Transverse colon (tissue), 4 donors: ENCODE measurements around the gene DEFB132. TPM values are rescaled to one million over a fixed set of nuclear protein-coding genes. Genes with fewer than 3 reads are reported as not detected.

Experiments
- DNase-seq: peaks from one replicate; pipeline ENCODE4 v3.0.0-alpha.2; 2019
- H3K27ac ChIP-seq, 4 donors: fragments of 200-600 bp; sonication (generic); 2 replicates each; pipeline ENCODE4 v1.5.1; 2016 to 2018; ENCODE audit warnings: inconsistent platforms in 4 of 4
- H3K27me3 ChIP-seq: fragments of 200-600 bp; sonication (generic); 2 replicates; pipeline ENCODE4 v1.5.1; 2017; ENCODE audit warnings: inconsistent platforms
- H3K36me3 ChIP-seq, 4 donors: fragments of 200-600 bp; sonication (generic); 2 replicates each; pipeline ENCODE4 v1.5.1; 2017 to 2019; ENCODE audit warnings: inconsistent platforms in 4 of 4
- H3K4me1 ChIP-seq, 4 donors: fragments of 200-600 bp; sonication (generic); 2 replicates each; pipeline ENCODE4 v1.5.1; 2017 to 2020; ENCODE audit warnings: inconsistent platforms in 4 of 4
- H3K4me3 ChIP-seq, 4 donors: fragments of 200-600 bp; sonication (generic); 1 replicate in 1 of 4; 2 replicates in 3 of 4; pipeline versions ENCODE4 v1.5.1 to v1.6.1; 2017 to 2019; ENCODE audit warnings: inconsistent platforms in 4 of 4
- H3K9me3 ChIP-seq, 2 donors: fragments of 200-600 bp; sonication (generic); 2 replicates each; pipeline ENCODE4 v1.5.1; 2017 to 2019; ENCODE audit warnings: inconsistent platforms in 2 of 2
- EP300 ChIP-seq: sonication (generic); formaldehyde crosslinking; IDR thresholded peaks from one replicate; pipeline ENCODE4 v1.6.1; 2017; ENCODE audit warnings: antibody characterized with exemption, low read depth
- POLR2A ChIP-seq: fragments of 450-650 bp; IDR thresholded peaks from one replicate; pipeline ENCODE4 v1.6.1; 2016; ENCODE audit warnings: antibody characterized with exemption, mild to moderate bottlenecking, moderate library complexity
- POLR2AphosphoS5 ChIP-seq, 3 donors: sonication (generic); formaldehyde crosslinking; IDR thresholded peaks; one replicate each; pipeline ENCODE4 v1.6.1; 2016; ENCODE audit warnings: antibody characterized with exemption in 3 of 3
- WGBS, 2 donors: methylation state at CpG; one replicate each; pipeline ENCODE4 v1.1.5; 2018; ENCODE audit warnings: low coverage in 1 of 2; 5-methylcytosine and 5-hydroxymethylcytosine counted together
- in situ Hi-C, 4 donors: fragments of 200-750 bp; cut with MboI; loops; one replicate each; pipeline versions ENCODE4 v1.15.0 to v1.15.1; 2017; ENCODE audit warnings: low sequenced_read_pairs in 3 of 4, low pct_ligation_motif_present in 1 of 4, low pct_unique_long_range_greater_than_20kb in 1 of 4
- intact Hi-C: fragments of 100-400 bp; cut with DNase I; formaldehyde crosslinking; loops from one replicate; pipeline ENCODE4 v1.15.1; 2023; ENCODE audit warnings: low total_unique reads
- total RNA-seq, 4 donors: library from RNA; depleted of rRNA; stranded (reverse); fragments of >200 nt; gene quantifications; one replicate each; pipeline ENCODE4 v1.1.0, GENCODE V29; 2016
- TF ChIP-seq, protein P1 (sequence below), 5 experiments: fragments of 200-600 bp in 3 of 5; fragments of 450-650 bp in 2 of 5; sonication (generic) in 3 of 5; IDR thresholded peaks; 1 replicate in 2 of 5; 2 replicates in 3 of 5; pipeline ENCODE4 v1.5.1; 2016 to 2017; ENCODE audit warnings: antibody characterized with exemption in 5 of 5, inconsistent platforms in 3 of 5, mild to moderate bottlenecking in 2 of 5, moderate library complexity in 1 of 5

The DEFB132 gene
- total RNA-seq, 4 donors from 2014 or later: not detected

DNA sequence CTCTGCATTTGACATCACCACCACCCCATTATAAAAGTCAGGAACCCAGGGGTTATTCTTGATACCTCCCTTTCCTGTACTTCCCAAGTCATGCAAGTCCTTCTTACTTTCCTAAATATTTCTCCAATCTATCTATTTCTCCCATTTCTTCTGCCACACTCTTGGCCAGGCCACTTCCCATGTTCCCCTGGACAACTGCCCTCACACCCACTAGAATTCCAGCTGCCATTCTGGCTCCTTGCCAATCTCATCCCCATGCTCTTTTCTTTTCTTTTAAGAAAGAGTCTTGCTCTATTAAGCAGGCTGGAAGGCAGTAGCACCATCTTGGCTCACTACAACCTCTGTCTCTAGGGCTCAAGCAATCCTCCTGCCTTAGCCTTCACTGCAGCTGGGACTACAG, 15.2 kb downstream of the DEFB132 start:
- in situ Hi-C loops (no loop called here), intact Hi-C loops (loop anchor here (10.0 kb wide), 1 partner anchor 52 kb away; the partner anchor contains the start of gene SOX12)
- no peaks in the 10 kb centered on the region for H3K9me3 ChIP-seq
- no peaks in the 10 kb centered on the region for H3K4me1 ChIP-seq
- no peak overlapping the region for H3K4me3 ChIP-seq
- no peak for DNase-seq
- no peaks in the 10 kb centered on the region for H3K27me3 ChIP-seq
- peaks cover 0 to 12% (median 2%) of the 10 kb centered on the region in 4 donors for H3K36me3 ChIP-seq
- TF ChIP-seq POLR2A (no peak), POLR2AphosphoS5 (IDR thresholded peaks at IDR 0.05) (no peak), EP300 (no peak)
- TF ChIP-seq, protein P1, sequence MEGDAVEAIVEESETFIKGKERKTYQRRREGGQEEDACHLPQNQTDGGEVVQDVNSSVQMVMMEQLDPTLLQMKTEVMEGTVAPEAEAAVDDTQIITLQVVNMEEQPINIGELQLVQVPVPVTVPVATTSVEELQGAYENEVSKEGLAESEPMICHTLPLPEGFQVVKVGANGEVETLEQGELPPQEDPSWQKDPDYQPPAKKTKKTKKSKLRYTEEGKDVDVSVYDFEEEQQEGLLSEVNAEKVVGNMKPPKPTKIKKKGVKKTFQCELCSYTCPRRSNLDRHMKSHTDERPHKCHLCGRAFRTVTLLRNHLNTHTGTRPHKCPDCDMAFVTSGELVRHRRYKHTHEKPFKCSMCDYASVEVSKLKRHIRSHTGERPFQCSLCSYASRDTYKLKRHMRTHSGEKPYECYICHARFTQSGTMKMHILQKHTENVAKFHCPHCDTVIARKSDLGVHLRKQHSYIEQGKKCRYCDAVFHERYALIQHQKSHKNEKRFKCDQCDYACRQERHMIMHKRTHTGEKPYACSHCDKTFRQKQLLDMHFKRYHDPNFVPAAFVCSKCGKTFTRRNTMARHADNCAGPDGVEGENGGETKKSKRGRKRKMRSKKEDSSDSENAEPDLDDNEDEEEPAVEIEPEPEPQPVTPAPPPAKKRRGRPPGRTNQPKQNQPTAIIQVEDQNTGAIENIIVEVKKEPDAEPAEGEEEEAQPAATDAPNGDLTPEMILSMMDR (IDR thresholded peaks at IDR 0.05): no peak
- no peak overlapping the region for H3K27ac ChIP-seq

- no peaks in the 10 kb centered on the region for H3K27me3 ChIP-seq
- in situ Hi-C loops: no loop called here
- intact Hi-C loops: loop anchor here (10.0 kb wide), 1 partner anchor 51 kb away; the partner anchor contains the start of gene SOX12
- DNase-seq: no peak
- WGBS, 2 donors: 74% methylated on average over 3 of the region's 3 CpGs
- H3K27ac ChIP-seq: no peak overlapping the region
- TF ChIP-seq, protein P1 (IDR thresholded peaks at IDR 0.05): no peak
- no peak for TF ChIP-seq POLR2AphosphoS5 (IDR thresholded peaks at IDR 0.05)
- no peaks in the 10 kb centered on the region for H3K4me1 ChIP-seq
- no peaks in the 10 kb centered on the region for H3K9me3 ChIP-seq
- peaks cover 0 to 12% (median 2%) of the 10 kb centered on the region in 4 donors for H3K36me3 ChIP-seq
- no peak overlapping the region for H3K4me3 ChIP-seq
Observed at GRCh38 chr20:273884-274283, 16.4 kb downstream of the DEFB132 start.

DNA sequence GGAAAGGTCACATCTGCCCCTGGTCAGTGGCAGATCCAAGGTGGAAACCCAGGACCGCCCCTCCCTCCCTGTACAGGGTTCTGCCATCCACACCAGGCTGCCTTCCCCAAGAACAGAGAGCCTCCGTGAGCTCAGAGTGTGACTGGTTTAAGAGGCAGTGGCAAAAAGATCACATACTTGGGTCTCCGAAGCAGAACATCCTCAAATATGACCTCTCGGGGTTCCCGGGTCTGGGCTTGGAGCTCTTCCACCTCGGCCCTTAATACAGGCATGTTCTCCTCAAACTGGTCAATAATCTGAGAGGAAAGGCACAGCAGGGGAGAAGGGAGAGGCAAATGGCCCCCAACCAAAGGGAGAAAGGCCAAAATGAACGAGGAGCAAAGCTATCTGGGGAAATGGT, 18.3 kb downstream of the DEFB132 start:
- no peaks in the 10 kb centered on the region for H3K27me3 ChIP-seq
- H3K9me3 ChIP-seq: no peaks in the 10 kb centered on the region
- no peak overlapping the region for H3K4me3 ChIP-seq
- WGBS, 2 donors: 83 to 91% methylated on average over 2 to 7 of the region's 7 CpGs
- no peaks in the 10 kb centered on the region for H3K4me1 ChIP-seq
- DNase-seq: no peak
- TF ChIP-seq POLR2AphosphoS5 (IDR thresholded peaks at IDR 0.05) (no peak), EP300 (no peak), POLR2A (no peak)
- TF ChIP-seq, protein P1 (IDR thresholded peaks at IDR 0.05): no peak
- H3K36me3 ChIP-seq: peaks cover 0 to 12% (median 2%) of the 10 kb centered on the region in 4 donors
- no peak overlapping the region for H3K27ac ChIP-seq
- intact Hi-C loops (loop anchor here (10.0 kb wide), 1 partner anchor 49 kb away; the partner anchor contains the start of gene SOX12), in situ Hi-C loops (no loop called here)

DNA sequence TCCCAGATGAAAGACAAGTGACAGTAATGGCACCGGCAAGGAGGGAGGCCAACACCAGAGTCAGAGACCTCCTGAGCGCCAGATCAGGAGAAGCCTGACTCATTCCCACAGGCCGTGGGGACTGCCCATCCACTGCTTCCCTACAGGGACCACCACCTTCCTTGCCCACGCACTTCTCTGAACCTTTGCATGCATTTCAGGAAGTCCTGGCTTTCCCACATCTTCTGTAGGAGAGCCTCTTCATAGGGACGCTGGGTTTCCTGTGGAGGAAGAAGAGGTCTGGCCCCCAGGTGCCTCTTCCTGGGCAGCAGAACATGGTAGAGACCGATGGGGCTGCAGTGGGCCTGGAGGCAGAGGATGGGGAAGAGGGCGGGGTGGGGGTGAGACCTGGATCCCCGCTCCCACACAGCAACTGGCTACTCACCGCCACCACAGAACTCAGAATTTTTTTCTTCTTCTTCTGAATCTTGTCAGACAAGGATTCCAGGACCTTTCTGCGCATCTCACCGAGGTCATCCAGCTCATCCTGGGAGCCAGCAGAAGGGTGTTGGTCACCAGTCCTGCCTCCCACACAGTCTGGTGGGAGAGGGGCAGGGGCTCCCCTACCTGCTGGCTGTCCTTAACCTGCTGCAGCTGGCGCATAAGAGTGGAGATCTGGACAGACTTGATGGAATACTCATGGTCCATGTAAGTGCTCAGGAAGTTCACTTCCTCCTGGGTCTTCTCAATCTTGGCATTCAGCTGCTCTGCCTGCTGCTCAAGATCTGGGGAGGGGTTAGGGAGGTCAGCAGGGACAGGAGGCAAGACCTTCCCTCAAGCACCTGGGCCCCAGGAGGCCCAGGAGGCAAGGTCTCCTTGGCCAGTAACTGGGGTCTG, 19.3 kb downstream of the DEFB132 start:
- WGBS, 2 donors: 80 to 91% methylated on average over 2 to 12 of the region's 12 CpGs

More for the DNA sequence above, 19.3 kb downstream of the DEFB132 start:
- Histone ChIP-seq H3K9me3 (no peaks in the 10 kb centered on the region), H3K4me1 (no peaks in the 10 kb centered on the region), H3K4me3 (no peak overlapping the region), H3K27me3 (no peaks in the 10 kb centered on the region), H3K27ac (no peak overlapping the region), H3K36me3 (peaks cover 0 to 12% (median 2%) of the 10 kb centered on the region in 4 donors)
- in situ Hi-C loops: no loop called here
- DNase-seq: no peak
- TF ChIP-seq EP300: no peak
- TF ChIP-seq POLR2A: no peak
- no peak for TF ChIP-seq POLR2AphosphoS5 (IDR thresholded peaks at IDR 0.05)
- TF ChIP-seq, protein P1 (IDR thresholded peaks at IDR 0.05): no peak
- intact Hi-C loops: loop anchor here (10.0 kb wide), 1 partner anchor 48 kb away; the partner anchor contains the start of gene SOX12
